GM10248 (cell line): Measurements from ENCODE around the gene CDK13.

ENCODE experiments used
- CTCF ChIA-PET: fragments of 300-600 bp; sonication (Branson Sonifier 250); formaldehyde crosslinking; extraction: SDS; loops from one replicate; lab custom pipeline; 2021; ENCODE audit warnings: antibody characterized with exemption; lab: Yijun Ruan, JAX
- POLR2A ChIA-PET: fragments of 350-650 bp; sonication (Branson Sonifier 250); formaldehyde crosslinking; extraction: SDS; loops from one replicate; lab custom pipeline; 2020; ENCODE audit warnings: antibody characterized with exemption; lab: Yijun Ruan, JAX
- DNase-seq: peaks from one replicate; pipeline ENCODE4 v3.0.0; 2012; ENCODE audit errors: extremely low spot score
- TF ChIP-seq, protein P1 (sequence below): IDR thresholded peaks from 2 replicates; pipeline ENCODE4 v1.5.1; 2012; ENCODE audit warnings: mild to moderate bottlenecking, low read depth; ENCODE audit errors: extremely low read depth, missing control alignments, control extremely low read depth

Gene CDK13

DNA sequence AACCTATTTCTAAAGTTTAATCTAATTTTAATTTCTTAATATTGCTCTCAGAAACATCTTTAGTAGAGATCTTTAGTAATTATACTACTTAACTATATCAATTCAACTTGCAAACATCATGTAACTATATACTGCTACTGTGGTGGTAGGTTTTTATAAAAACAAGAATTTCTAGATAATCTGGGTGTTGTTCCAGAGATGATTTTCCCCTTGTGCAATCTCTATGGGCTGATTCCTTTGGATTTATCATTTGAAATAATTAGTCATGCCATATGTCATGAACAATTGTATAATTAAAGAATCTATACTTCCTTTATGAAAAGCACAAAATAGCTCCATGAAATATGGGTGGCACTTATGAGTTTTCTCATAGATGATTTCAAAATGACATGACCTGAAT is 23.9 kb upstream of the CDK13 start:
- DNase-seq: no peak
- ChIA-PET POLR2A (no interaction called here), CTCF (no interaction called here)
- TF ChIP-seq, protein P1, sequence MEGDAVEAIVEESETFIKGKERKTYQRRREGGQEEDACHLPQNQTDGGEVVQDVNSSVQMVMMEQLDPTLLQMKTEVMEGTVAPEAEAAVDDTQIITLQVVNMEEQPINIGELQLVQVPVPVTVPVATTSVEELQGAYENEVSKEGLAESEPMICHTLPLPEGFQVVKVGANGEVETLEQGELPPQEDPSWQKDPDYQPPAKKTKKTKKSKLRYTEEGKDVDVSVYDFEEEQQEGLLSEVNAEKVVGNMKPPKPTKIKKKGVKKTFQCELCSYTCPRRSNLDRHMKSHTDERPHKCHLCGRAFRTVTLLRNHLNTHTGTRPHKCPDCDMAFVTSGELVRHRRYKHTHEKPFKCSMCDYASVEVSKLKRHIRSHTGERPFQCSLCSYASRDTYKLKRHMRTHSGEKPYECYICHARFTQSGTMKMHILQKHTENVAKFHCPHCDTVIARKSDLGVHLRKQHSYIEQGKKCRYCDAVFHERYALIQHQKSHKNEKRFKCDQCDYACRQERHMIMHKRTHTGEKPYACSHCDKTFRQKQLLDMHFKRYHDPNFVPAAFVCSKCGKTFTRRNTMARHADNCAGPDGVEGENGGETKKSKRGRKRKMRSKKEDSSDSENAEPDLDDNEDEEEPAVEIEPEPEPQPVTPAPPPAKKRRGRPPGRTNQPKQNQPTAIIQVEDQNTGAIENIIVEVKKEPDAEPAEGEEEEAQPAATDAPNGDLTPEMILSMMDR: no peak

DNA sequence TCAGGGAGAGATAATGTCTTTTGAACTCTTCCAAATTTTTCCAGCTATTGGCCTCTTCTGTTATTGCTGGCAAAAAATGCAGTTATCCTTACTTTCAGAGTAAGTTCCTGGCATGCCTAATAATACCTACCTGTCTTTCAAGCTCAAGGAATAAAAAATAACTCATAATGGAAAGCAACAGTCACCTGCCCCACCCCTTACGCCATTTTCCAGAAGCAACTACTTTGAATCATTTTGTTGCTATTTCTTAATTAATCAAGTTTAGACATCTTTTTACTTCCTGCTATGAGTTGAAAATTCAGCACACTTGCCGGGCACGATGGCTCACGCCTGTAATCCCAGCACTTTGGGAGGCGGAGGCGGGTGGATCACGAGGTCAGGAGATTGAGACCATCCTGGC is 23.0 kb upstream of the CDK13 start:
- ChIA-PET POLR2A (no interaction called here), CTCF (no interaction called here)
- TF ChIP-seq, protein P1: no peak
- no peak for DNase-seq

DNA sequence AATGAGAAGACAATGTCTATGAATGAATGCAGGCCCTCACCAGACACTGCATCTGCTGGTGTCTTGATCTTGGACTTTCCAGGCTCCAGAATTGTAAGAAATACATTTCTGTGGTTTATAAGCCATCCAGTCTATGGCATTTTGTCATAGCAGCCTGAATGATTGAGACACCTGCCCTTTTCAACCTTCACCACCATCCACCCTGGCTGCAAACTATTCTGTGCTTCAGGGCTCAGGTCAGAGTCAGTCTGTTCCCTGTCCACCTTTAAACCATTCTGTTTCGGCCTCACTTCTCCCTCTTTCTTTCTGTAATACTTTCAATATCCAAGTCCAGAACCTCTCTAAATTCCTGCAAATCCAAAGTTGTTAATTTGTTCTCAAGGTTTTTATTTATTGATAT is 15.9 kb upstream of the CDK13 start:
- POLR2A ChIA-PET: no interaction called here
- DNase-seq: no peak
- TF ChIP-seq, protein P1: no peak
- CTCF ChIA-PET: no interaction called here

- POLR2A ChIA-PET: interaction anchor here (0.7 kb wide), 2 partner anchors 13 to 88 kb away, joined by 3 to 5 read pairs; partner anchors contain the start of gene CDK13
- TF ChIP-seq, protein P1: no peak
- no peak for DNase-seq
- CTCF ChIA-PET: interaction anchor here (1.5 kb wide), 1 partner anchor 39 kb away, joined by 4 read pairs; no protein-coding TSS in a partner anchor
Observed at GRCh38 chr7:39936761-39937160, 13.3 kb upstream of the CDK13 start.

- TF ChIP-seq, protein P1: no peak
- no peak for DNase-seq
- ChIA-PET POLR2A (no interaction called here), CTCF (interaction anchor here (0.6 to 1.5 kb wide), 2 partner anchors 39 to 1924 kb away, joined by 3 to 4 read pairs; no protein-coding TSS in a partner anchor)
Observed at GRCh38 chr7:39937366-39938153, 12.5 kb upstream of the CDK13 start.

- POLR2A ChIA-PET: no interaction called here
- no peak for DNase-seq
- CTCF ChIA-PET: interaction anchor here (0.6 kb wide), 1 partner anchor 94 kb away, joined by 3 read pairs; no protein-coding TSS in a partner anchor
- TF ChIP-seq, protein P1: no peak
Observed at GRCh38 chr7:39942883-39943282, 7.2 kb upstream of the CDK13 start.
